WTC11 (cell line): ENCODE data around the gene SSR1.

Experiments used
- ARID4B ChIP-seq: sonication (generic); formaldehyde crosslinking; IDR thresholded peaks from 2 replicates; pipeline ENCODE4 v1.8.0; 2023; ENCODE audit warnings: missing genetic modification reagents, mild to moderate bottlenecking, borderline replicate concordance
- CREM ChIP-seq: sonication (generic); formaldehyde crosslinking; IDR thresholded peaks from 2 replicates; pipeline ENCODE4 v1.8.1; 2022; ENCODE audit warnings: mild to moderate bottlenecking, missing genetic modification reagents, moderate library complexity
- CTCF ChIP-seq: fragments of 200-600 bp; IDR thresholded peaks from 2 replicates; pipeline ENCODE4 v1.8.0; 2022; ENCODE audit warnings: antibody characterized with exemption
- ELF4 ChIP-seq: sonication (generic); formaldehyde crosslinking; IDR thresholded peaks from 2 replicates; pipeline ENCODE4 v1.8.1; 2022; ENCODE audit warnings: low read depth, mild to moderate bottlenecking, moderate library complexity, missing genetic modification reagents
- JUN ChIP-seq: sonication (generic); formaldehyde crosslinking; IDR thresholded peaks from 2 replicates; pipeline ENCODE4 v1.8.0; 2023; ENCODE audit warnings: mild to moderate bottlenecking, missing genetic modification reagents
- MXD4 ChIP-seq: fragments of 250-450 bp; sonication (Bioruptor Pico); IDR thresholded peaks from 2 replicates; pipeline ENCODE4 v1.8.0; 2021; ENCODE audit warnings: mild to moderate bottlenecking, moderate library complexity, borderline replicate concordance
- NR2C2 ChIP-seq: sonication (generic); formaldehyde crosslinking; IDR thresholded peaks from 2 replicates; pipeline ENCODE4 v1.8.0; 2022; ENCODE audit warnings: mild to moderate bottlenecking, missing genetic modification reagents
- SMAD3 ChIP-seq: sonication (generic); formaldehyde crosslinking; IDR thresholded peaks from 2 replicates; pipeline ENCODE4 v1.8.0; 2022; ENCODE audit warnings: missing genetic modification reagents, mild to moderate bottlenecking, borderline replicate concordance
- SP1 ChIP-seq: sonication (generic); formaldehyde crosslinking; conservative IDR thresholded peaks from 2 replicates; pipeline ENCODE4 v1.8.1; 2022; ENCODE audit warnings: missing genetic modification reagents
- TEAD4 ChIP-seq: sonication (generic); formaldehyde crosslinking; IDR thresholded peaks from 2 replicates; pipeline ENCODE4 v1.8.0; 2022; ENCODE audit warnings: mild to moderate bottlenecking, missing genetic modification reagents
- ZBTB21 ChIP-seq: sonication (generic); formaldehyde crosslinking; IDR thresholded peaks from 2 replicates; pipeline ENCODE4 v1.8.1; 2023; ENCODE audit warnings: mild to moderate bottlenecking, missing genetic modification reagents, borderline replicate concordance
- ZNF263 ChIP-seq: sonication (generic); formaldehyde crosslinking; IDR thresholded peaks from 2 replicates; pipeline ENCODE4 v1.8.1; 2022; ENCODE audit warnings: low read depth, mild to moderate bottlenecking, moderate library complexity, missing genetic modification reagents

- no peak for TF ChIP-seq CREM
- no peak for TF ChIP-seq ZNF263 (CRISPR knock-in tag)
- TF ChIP-seq SP1 (CRISPR knock-in tag) = no peak
- TF ChIP-seq SMAD3 (CRISPR knock-in tag) = no peak
- no peak for TF ChIP-seq TEAD4
- TF ChIP-seq ELF4 (CRISPR knock-in tag) = no peak
- TF ChIP-seq ARID4B (CRISPR knock-in tag) = no peak
- no peak for TF ChIP-seq CTCF
- TF ChIP-seq MXD4 = no peak
- no peak for TF ChIP-seq ZBTB21
- TF ChIP-seq JUN = no peak
- TF ChIP-seq NR2C2 = no peak
Observed at GRCh38 chr6:7324520-7324919, 11.5 kb upstream of the SSR1 start.
